ENCODE measurements around the gene ADAMTS2.

Gene ADAMTS2

DNA sequence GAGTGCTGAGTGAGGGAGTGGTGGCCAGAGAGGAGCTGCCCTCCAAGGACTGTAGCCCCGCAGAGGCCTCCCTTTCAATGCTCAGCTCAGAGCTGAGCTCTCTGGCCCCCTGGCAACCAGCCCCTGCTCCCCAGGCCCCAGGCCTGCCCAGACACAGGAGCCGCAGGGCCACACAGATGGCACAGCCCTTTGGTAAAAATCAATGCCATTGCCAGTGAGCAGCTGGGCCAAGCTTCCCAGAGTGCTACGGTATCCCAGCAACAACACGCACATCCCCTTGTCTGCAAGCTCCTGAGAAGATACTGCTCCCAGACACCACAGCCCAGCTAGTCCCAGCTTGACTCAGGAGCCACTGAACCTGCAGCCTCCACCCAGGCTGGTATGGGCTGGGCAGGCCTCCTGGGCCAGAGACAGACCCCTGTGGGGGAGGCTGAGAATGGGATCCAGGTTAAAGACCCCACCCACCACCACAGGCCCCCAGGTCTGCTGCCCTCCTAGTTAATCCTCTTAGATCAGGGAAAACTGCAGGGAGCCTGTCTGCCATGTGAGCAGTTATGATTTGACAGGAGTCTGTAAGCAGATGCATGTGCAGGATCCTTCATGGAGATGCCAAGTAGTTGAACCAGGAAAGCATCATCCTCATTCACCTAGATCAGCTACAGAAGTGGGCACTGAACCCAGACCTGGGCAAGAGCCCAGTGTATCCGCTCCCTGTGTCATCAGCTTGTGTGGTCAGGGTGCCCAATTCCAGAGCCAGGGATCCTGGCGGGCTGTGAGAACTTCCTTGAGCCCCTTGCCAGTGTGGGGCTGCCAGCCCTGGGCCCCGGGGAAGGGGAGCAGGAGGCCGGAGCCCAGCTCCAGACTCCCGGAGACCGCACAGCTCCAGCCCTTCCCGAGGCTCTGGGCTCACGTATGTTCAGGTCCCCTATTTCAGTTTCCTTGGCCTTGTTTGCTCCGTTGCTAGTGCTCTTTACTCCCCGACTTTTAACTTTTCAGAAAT lies 26.7 kb upstream of the ADAMTS2 start:
- ATAC-seq, result no peak

DNA sequence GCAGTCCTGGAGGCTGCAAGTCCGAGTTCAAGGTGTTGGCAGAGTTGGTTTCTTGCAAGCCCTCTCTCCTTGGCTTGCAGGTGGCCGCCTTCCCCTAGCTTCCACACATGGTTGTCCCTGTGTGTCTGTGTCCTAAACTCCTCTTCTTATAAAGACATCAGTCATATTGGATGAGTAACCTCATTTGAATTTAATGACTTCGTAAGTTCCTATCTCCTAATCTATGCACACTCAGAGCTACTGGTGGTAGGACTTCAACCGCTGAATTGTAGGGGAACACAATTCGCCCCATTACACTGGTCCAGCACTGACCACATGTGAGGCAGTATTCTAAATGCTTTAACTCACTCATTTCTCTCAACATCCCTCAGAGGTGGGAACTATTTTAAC lies 25.9 kb upstream of the ADAMTS2 start:
- ATAC-seq, result no peak

DNA sequence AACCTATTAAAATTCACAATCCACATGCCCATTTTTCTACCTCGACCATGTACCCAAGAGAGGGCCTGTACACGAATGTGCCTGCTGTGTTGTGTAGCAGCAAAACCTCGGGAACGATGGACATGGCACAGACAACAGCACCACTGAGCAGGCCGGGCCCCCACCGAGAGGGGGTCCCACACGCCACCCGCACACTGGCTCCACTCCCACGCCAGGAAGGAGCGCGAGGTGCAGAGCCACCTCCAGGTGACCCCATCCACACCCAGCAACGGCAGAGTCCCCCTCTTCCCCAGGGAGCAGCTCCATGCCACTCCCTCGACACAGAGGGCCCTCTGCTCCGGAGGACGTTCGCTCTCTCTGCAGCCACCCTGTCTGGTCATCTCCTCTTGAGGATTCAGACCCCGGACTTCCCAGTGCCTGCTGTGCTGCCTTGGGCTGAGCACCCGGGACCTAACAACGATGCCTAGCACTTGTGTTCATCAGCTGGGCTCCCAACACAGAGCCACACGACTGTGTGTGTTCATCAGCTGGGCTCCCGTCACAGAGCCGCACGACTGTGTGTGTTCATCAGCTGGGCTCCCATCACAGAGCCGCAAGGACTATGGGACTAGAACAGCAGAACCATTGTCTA lies 25.3 kb upstream of the ADAMTS2 start:
- ATAC-seq, result no peak

DNA sequence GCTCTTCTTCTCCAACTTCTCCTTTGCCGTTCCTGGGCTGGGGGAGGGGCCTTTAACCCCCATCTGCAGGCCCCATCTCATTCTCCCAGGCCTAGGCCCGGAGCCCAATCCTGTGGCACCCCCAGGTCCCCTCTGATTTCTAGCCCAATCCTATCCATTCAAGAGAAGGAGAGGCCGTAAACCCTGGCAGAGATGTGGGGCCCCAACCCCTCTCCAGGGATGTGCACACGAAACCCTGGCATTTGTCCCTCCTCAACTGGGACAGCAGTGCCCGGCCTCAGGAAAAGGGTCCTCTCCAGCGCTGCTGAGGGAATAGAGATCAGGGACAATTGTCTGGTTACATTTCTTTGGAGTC lies 24.2 kb upstream of the ADAMTS2 start:
- ATAC-seq, result no peak

DNA sequence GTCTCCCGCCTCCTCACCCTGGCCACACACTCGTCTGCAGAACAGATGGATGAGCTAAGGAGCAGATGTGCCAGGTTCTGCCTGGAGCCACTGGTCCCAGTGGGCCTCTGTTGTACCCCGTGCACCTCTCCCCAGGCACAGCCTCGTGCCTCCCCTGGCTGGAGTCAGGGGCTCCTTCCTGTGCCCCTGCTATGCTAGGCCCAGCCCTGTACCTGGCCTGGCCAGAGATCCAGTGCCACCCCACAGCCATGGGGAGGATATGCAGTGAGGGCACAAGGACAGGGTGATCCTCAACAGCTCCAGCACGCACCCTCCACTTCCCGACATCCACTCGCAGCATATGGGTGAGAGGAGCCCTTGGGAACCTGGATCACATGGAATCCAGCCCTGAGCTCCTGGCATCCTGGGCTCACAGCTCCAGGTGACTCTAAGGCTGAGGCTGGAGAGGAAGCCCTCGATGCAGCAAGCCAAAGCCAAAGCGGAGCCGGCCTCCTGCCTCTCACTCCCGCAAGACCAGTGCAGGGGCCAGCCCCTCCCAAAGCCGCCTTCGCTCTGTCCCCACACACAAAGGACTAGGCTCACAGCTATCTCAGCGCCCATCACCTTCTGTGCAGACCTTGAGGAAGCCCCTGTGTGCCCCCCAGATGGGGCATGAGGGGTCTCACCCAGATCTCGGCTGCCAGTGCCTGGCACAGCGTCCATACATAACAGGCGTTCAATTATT lies 23.7 kb upstream of the ADAMTS2 start:
- no peak for ATAC-seq

DNA sequence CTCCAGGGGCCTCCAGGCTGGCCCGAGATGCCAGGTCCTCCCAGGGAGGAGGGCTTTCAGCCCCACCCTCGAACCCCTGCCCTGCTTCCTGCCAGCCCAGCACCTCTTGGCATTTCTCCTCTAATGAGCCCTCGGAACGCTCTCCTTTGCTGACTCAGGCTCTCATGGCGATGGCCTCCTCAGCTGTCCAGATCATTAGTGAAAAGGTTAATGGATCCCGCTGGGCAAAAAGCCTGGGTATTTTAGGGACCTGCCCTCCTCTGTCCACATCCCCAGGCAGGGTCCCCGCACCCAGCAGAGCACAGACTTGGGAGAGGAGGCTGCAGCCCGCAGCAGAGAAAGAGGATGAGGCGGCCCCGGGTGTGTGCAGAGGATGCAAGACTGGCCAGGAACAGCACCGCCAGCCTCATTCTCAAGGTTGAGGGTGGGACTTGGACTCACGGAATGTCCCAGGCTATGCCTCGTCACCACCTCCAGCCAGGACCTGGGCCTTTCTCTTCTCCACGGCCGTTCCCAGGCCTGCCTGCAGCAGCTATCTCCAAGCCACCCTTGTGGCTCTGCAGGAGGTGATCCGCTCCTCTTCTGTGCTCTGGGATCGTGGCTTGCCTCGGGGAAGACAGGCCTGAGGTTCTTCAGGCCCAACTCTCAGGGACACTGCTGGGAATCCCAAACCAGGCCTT lies 23.0 kb upstream of the ADAMTS2 start:
- ATAC-seq, result no peak

DNA sequence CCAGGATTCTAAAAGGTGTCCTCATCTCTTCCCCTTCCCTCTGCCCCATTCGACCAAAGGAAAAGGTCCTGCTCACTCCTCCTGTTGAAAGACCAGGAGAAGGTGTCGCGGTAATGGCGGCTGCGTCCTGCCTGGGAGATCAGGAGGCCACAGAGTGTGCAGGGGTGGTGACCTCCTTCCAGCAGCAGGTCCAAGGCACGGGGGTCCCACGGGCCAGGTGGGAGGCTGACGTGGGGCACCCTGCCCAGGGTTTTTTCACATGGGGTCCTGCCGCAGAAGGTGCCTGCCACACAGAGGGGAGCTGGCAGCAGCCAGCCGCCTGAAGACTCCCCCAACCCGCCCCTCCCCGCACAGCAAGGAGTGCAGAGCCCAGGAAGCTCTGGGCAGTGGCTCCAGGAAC lies 22.2 kb upstream of the ADAMTS2 start:
- no peak for ATAC-seq

DNA sequence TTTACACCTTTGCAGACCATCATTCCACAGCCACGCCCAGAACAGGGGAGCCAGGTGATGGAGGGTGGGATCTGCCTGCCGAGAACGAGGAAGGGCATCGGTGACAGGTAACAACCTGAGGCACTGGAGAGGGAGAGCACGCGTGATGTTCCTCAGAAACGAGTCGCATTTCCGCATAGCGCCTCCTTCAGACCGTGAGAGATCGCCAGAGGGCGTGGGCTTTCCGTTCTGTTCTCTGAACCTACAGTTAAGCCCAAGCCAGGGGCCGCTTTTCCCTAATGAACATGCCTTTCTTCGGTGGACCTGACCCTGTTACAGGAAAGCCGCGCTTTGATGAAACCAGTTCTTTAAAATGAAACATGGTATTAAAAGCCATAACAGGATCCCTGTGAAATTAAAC lies 17.1 kb upstream of the ADAMTS2 start:
- no peak for ATAC-seq

DNA sequence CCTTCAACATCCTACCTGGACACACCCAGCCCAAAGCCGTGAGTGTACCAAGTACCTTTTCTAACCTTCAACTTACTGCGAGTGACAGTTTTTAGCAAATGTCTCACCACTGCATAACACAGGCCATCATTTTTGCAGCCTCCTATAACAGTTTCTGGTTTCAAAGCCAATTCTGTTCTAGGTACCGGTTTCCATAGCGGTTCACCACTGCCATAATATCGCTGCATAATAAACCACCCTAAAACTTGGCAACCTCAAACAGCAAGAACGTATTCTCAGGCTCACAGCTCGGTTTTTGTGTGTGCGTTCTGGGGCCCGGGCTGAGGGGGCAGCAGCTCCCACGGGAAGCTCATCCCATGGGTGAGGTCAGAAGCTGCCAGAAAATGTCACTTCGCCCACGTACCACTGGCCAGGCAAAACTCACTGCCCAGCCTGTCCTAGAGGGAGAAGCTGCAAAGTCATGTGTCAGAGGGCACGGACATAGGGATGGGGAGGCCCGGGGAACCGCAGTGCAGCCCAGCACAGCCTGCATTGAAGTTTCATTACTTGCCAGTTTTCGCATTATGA lies 15.9 kb upstream of the ADAMTS2 start:
- ATAC-seq, result no peak

DNA sequence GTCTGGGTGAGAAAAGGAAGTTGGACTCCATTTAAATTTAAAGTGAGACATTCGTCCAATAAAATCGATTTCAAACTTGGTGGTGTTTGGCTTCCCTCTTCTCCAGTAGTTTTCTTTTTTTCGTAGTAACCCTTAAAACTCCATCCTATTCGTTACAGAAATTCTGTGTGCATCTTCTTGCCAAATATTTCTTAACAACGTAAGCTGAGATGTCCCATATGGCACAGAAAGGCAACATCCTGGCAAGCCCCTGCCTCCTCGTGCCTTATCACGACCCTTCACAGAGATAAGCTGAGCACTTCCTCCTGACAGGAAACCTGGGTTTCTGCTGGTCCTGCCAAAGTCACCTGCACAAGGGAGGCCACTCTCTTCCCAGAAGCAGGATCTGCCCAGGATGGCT lies 11.8 kb upstream of the ADAMTS2 start:
- ATAC-seq, result no peak

DNA sequence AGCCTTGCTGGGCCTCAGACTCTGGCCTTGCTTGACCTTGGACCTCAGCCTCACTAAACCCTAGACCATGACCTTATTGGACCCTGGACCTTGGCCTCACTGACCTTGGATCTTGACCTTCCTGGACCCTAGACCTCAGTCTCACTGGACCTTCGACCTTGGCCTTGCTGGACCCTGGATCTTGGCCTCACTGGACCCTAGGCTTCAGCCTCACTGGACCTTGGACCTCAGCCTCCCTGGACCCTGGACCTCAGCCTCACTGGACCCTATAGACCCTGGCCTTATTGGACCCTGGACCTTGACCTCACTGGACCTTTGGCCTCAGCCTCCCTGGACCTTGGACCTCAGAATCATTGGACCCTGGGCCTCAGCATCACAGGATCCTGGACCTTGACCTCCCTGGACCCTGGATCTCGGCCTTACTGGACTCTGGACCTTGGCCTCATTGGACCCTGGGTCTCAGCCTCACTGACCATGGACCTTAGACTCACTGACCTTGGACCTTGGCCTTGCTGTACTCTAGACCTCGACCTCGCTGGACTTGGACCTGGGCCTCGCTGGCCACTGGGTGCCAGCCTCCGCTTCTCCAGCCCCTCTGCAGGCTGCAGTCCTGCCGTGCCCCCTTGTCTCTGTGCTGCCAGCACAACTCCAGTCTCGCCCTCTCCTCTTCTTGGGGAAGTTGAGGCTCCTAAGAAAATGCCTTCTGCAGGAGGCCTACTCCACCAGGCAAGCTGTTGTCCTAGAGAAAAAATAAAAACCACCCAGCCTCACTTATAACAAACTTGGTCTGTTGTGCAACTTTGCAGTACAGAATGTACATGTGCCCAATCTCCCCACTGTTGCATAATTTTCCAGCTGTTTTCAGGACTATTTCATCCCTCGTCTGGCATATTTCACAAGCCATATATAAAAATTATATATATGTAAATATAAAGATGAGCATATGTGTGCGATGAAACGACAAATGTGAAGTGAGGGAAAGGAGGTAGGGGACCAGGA lies 11.0 kb upstream of the ADAMTS2 start:
- ATAC-seq, result no peak

DNA sequence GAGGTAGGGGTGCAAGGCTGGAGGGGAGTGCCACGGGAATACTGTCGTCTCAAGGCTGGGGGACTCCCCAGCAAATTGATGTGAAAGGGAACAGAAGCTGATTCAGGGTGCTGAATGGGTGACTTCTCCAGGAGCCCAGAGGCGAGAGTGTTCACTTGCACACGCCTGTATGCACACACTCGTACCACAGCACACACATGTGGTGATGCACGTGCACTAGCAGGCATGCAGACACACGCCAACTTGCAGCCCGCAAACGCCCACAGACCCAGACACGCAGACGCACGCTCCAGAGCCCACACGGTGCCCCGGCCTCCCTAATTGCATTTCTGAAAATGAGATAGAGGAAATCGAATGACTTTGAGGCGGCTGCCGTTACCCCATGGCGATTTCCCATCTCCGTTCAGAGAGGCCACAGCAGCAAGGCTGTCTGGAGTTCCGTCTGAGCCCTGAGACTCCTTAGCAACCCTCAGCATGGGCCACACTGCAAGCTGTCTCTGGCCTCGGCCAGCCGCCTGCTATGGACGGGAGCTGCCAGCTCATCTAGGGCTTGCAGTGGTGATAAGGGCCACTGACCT lies 9.1 kb upstream of the ADAMTS2 start:
- no peak for ATAC-seq

DNA sequence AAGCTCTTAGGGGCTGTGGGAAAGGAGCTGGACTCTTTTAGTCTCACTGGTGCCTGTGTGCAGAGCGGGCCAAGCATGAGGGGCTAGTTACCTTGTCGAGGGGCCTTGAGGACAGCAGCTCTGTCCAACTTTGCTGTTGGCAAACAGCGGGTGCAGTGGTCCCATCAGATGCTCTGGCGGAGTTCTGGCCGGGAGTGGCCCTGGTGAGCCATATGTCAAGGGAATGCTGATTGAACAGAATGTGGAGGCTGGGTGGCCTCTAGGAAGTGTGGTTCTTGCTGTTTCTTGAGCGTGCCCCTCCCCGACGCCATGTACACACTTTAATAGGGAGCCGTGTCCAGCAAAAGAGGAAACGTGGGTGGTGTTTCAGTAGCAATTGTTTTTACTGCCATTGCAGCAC lies 3.6 kb upstream of the ADAMTS2 start:
- no peak for ATAC-seq

DNA sequence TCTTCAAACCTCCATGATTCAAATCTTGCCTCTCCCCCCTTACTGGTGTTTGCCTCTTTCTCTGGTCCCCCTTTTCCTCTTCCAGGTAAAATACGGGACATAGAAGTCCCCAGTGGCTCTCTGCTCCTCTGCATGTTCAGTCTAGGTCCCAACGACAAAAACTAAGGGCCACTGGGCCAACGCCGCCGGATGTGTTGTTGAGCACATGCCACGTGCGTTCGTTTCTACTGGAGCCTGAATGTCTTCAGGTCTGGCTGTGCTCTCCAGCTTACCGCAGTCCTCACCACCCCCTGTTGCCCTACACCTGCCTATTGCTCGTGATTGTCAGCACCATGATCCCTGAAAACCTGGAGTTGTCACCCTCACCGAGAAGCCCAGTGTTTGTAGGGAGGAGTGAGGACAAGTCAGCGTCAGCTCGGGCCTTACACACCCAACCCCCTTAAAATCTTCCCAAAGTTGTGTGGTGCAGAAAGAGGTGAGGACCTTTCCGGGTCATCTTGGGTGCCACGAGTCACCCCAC lies 2.8 kb upstream of the ADAMTS2 start:
- no peak for ATAC-seq

DNA sequence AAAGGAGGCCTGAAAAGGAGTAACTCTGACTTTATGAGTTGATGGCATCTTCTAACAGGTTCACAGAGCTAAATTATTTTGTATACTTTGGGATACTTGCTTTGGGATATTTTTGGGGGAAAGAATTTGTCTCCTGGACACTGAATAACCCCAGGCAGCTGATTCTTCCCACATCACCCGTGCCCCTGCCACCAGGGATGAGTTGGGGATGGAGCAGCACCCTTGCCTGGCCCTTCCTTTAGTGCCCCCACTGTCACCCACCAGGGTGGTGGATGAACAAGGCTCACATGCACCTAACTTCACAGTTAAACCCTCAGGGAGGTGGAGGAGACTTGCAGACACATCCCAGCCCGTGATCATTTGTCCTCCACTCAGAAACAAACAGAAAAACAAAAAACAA lies 2.3 kb upstream of the ADAMTS2 start:
- no peak for ATAC-seq

DNA sequence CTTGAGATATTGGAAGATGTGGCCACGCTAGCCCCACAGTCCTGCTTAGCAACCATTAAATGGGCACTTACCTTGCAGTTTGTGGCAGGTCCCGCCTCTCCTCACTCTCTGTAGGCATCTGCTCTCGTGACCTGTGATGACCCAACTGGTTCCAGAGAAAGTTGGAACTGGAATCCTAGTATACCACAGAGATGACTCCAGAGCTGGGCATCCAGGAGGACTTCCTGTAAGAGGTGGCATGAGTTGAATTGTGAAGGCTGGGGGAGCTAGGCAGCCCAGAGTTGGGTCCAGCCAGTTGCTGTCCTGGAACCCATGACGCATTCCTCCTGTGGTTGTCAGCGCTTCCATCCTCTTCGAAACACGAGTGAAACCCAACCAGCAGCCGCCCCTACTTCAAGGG lies 1.6 kb upstream of the ADAMTS2 start:
- ATAC-seq, result no peak

DNA sequence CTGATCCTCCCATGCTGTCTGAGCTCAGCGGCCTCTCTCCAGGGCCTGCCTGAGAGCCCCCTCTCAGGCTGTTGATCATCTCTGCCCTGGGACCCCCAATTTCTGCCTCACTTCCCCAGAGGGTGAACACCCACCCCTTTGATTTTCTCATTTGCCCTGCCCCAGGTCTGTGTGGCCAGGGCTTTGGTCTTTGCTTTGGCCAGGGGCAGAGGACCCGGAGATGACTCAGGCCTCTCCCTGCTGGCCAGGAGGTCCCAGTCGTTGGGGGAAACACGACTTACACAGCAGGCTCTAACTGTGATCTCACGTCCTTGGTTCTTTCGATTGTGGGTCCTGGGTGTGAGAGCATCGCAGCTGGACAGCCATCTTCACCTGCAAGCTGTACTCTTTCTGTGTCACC lies 1.1 kb upstream of the ADAMTS2 start:
- ATAC-seq, result no peak

DNA sequence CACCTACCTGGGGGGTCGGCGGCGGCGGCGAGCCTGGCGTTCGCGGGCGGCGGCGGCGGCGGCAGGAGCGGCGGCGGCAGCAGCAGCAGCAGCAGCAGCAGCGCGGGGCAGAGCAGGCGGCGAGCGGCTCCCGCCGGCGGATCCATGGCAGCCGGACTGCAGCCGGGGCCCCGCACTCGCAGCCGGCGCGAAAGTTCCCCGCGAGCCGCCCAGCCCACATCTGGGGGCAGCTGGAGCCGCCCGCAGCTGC lies 153 bp downstream of the ADAMTS2 start:
- ATAC-seq, result no peak

DNA sequence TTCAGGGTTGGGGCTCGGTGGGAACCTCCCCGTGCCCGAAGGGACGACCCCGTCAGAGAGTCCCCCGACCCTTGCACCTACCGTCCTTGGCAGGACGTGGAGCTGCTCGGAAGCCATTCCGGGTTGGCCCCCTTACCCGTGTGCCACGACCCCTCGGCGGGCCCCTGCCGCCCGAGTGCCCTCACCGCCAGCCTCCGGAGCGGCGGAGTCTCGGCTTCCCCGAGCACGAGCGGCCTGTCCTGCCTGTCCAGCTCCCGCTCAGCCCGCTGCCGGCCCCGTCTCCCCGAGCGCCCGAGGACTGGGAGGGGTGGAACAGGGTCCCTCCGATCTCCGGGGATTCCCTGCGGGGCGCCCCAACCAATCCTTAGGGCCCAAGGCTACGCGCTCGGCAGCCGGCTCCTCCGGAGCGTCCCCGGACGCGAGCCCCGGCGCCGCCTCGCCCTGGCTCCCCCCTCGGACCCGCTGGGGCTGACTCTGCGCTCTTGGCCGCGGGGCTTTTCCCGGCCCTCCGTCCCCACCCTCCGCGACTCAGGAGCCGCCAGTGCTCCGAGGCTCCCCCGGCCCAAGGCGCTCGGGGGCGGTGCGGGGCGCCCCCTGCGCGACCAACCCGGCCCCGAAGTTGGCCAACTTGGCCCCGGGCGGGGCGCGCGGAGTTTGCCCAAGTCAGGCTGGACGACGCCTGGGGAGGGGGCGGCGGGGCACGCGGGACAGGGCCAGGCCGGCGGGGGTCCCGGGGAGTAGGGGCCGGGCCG lies 654 bp downstream of the ADAMTS2 start:
- ATAC-seq, result no peak

DNA sequence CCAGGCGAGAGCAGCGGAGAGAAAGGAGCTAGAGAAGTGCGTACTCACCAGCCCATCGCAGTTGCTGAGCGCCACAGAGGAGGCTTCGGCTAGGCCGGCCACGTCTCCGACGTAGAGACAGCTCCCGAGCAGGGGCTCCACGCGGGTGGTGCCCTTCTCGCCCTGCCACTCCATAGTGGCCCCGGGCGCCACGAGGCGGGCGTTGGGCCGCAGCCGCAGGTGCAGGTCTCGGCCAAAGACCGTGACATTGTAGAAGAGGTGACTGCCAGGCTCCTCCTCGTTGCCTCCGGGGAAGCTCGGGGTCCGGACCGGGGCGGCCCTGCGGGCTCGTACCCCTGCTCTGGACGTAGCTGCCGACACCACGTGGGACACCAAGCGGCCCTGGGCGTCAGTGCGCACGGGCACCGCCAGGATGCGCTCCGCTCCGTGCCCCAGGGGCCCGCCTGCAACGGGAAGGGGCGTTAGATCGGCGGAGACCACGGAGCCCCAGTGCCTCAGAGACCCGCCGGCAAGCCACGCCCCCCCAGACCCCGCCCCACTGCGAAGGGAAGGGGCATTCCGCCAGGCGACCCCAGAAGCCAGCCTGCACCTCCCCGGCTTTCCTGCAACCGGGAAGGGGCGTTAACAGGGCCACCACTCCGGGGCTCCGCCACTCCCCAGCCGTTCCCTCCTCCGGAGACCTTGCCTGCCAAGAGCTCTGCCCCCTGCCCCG lies 1.4 kb downstream of the ADAMTS2 start:
- no peak for ATAC-seq
